Ishikawa (cell line): ENCODE measurements around the gene PSD2.

Experiments
- CEBPB ChIP-seq: IDR thresholded peaks from 2 replicates; pipeline ENCODE4 v1.6.1; 2012
- CREB1 ChIP-seq: IDR thresholded peaks from 2 replicates; pipeline ENCODE4 v1.6.1; 2012; ENCODE audit warnings: low read depth
- EGR1 ChIP-seq: IDR thresholded peaks from 2 replicates; pipeline ENCODE4 v1.6.1; 2012
- EP300 ChIP-seq: IDR thresholded peaks from 2 replicates; pipeline ENCODE4 v1.6.1; 2012; ENCODE audit warnings: borderline replicate concordance
- FOXM1 ChIP-seq: IDR thresholded peaks from 2 replicates; pipeline ENCODE4 v1.6.1; 2012; ENCODE audit warnings: low read depth, borderline replicate concordance
- MAX ChIP-seq: IDR thresholded peaks from 2 replicates; pipeline ENCODE4 v1.6.1; 2012
- RAD21 ChIP-seq: IDR thresholded peaks from 2 replicates; pipeline ENCODE4 v1.6.1; 2012; ENCODE audit warnings: low read depth
- REST ChIP-seq: IDR thresholded peaks from 2 replicates; pipeline ENCODE4 v1.6.1; 2012; ENCODE audit warnings: low read depth, mild to moderate bottlenecking
- TAF1 ChIP-seq: IDR thresholded peaks from 2 replicates; pipeline ENCODE4 v1.6.1; 2012; ENCODE audit warnings: low read depth, mild to moderate bottlenecking
- TCF12 ChIP-seq: IDR thresholded peaks from 2 replicates; pipeline ENCODE4 v1.6.1; 2012; ENCODE audit warnings: low read depth
- TEAD4 ChIP-seq: IDR thresholded peaks from 2 replicates; pipeline ENCODE4 v1.6.1; 2012
- USF1 ChIP-seq: IDR thresholded peaks from 2 replicates; pipeline ENCODE4 v1.6.1; 2012
- YY1 ChIP-seq: IDR thresholded peaks from 2 replicates; pipeline ENCODE4 v1.6.1; 2012; ENCODE audit warnings: low read depth
- ZBTB7A ChIP-seq: IDR thresholded peaks from 2 replicates; pipeline ENCODE4 v1.6.1; 2012; ENCODE audit warnings: low read depth

- TF ChIP-seq CREB1 (no peak), EP300 (no peak), REST (no peak), CEBPB (no peak), RAD21 (no peak), FOXM1 (no peak), YY1 (no peak), EGR1 (no peak), MAX (no peak), TCF12 (no peak), TAF1 (no peak), TEAD4 (no peak), USF1 (no peak), ZBTB7A (no peak)
Measured at GRCh38 chr5:139839232-139839815, 43.7 kb downstream of the PSD2 start.
